Activated naive CD8-positive, alpha-beta T cell (primary cell): ENCODE data around the gene MALT1.

Experiments
- H3K27ac Mint-ChIP-seq: one replicate; pipeline ENCODE4 v1.8.0; 2021; ENCODE audit warnings: mixed read lengths
- H3K27me3 Mint-ChIP-seq: one replicate; pipeline ENCODE4 v1.8.0; 2021; ENCODE audit warnings: mixed read lengths
- H3K36me3 Mint-ChIP-seq: one replicate; pipeline ENCODE4 v1.8.0; 2021; ENCODE audit warnings: mixed read lengths
- H3K4me1 Mint-ChIP-seq: one replicate; pipeline ENCODE4 v1.8.0; 2021; ENCODE audit warnings: low read depth, mixed read lengths
- H3K4me3 Mint-ChIP-seq: one replicate; pipeline ENCODE4 v1.8.0; 2021; ENCODE audit warnings: mild to moderate bottlenecking, mixed read lengths
- H3K9me3 Mint-ChIP-seq: one replicate; pipeline ENCODE4 v1.8.0; 2021; ENCODE audit warnings: low read depth, mixed read lengths

MALT1 gene

GRCh38 chr18:58662118-58662517 is 9.1 kb upstream of the MALT1 start:
- Mint-ChIP-seq H3K4me1 (peaks cover 44% of the 10 kb centered on the region), H3K9me3 (no peaks in the 10 kb centered on the region), H3K36me3 (peaks cover 7% of the 10 kb centered on the region), H3K27ac (no peak overlapping the region), H3K4me3 (no peak overlapping the region), H3K27me3 (no peaks in the 10 kb centered on the region)

- Mint-ChIP-seq H3K4me1 (peaks cover 36% of the 10 kb centered on the region), H3K27ac (no peak overlapping the region), H3K36me3 (peaks cover 5% of the 10 kb centered on the region), H3K9me3 (peaks cover 4% of the 10 kb centered on the region), H3K27me3 (no peaks in the 10 kb centered on the region), H3K4me3 (no peak overlapping the region)
Observed at GRCh38 chr18:58666176-58666575, 5.1 kb upstream of the MALT1 start.

- peaks cover 4% of the 10 kb centered on the region for H3K9me3 Mint-ChIP-seq
- H3K27me3 Mint-ChIP-seq, result no peaks in the 10 kb centered on the region
- H3K4me1 Mint-ChIP-seq, result peaks cover 45% of the 10 kb centered on the region
- no peak overlapping the region for H3K4me3 Mint-ChIP-seq
- no peak overlapping the region for H3K27ac Mint-ChIP-seq
- peaks cover 5% of the 10 kb centered on the region for H3K36me3 Mint-ChIP-seq
Observed at GRCh38 chr18:58668211-58668610, 3.1 kb upstream of the MALT1 start.

- Mint-ChIP-seq H3K27ac (peak overlapping the region; percentile 35), H3K27me3 (no peaks in the 10 kb centered on the region), H3K36me3 (peaks cover 3% of the 10 kb centered on the region), H3K4me3 (peak overlapping the region; percentile 27), H3K9me3 (peaks cover 4% of the 10 kb centered on the region), H3K4me1 (peaks cover 52% of the 10 kb centered on the region)
Observed at GRCh38 chr18:58668897-58669296, 2.4 kb upstream of the MALT1 start.

- Mint-ChIP-seq H3K36me3 (no peaks in the 10 kb centered on the region), H3K27me3 (no peaks in the 10 kb centered on the region), H3K4me3 (peak overlapping the region; percentile 84), H3K4me1 (peaks cover 60% of the 10 kb centered on the region), H3K27ac (peak overlapping the region; percentile 68), H3K9me3 (peaks cover 4% of the 10 kb centered on the region)
Observed at GRCh38 chr18:58669731-58670378, 1.4 kb upstream of the MALT1 start.

- Mint-ChIP-seq H3K4me1 (peaks cover 64% of the 10 kb centered on the region), H3K36me3 (peaks cover under 1% of the 10 kb centered on the region), H3K27ac (peak overlapping the region; percentile 68), H3K4me3 (peak overlapping the region; percentile 84), H3K27me3 (no peaks in the 10 kb centered on the region), H3K9me3 (peaks cover 4% of the 10 kb centered on the region)
Observed at GRCh38 chr18:58670404-58671110, 708 bp upstream of the MALT1 start.

- peak overlapping the region; percentile 94 for H3K4me3 Mint-ChIP-seq
- peak overlapping the region; percentile 88 for H3K27ac Mint-ChIP-seq
- peaks cover 5% of the 10 kb centered on the region for H3K36me3 Mint-ChIP-seq
- peaks cover 72% of the 10 kb centered on the region for H3K4me1 Mint-ChIP-seq
- H3K27me3 Mint-ChIP-seq, result no peaks in the 10 kb centered on the region
- peaks cover 4% of the 10 kb centered on the region for H3K9me3 Mint-ChIP-seq
Observed at GRCh38 chr18:58671632-58672564, 633 bp downstream of the MALT1 start.

GRCh38 chr18:58674159-58674558 is 2.9 kb downstream of the MALT1 start:
- H3K9me3 Mint-ChIP-seq, result peaks cover 4% of the 10 kb centered on the region
- H3K27ac Mint-ChIP-seq, result peak overlapping the region; percentile 74
- peak overlapping the region; percentile 67 for H3K4me3 Mint-ChIP-seq
- peaks cover 83% of the 10 kb centered on the region for H3K4me1 Mint-ChIP-seq
- peaks cover 5% of the 10 kb centered on the region for H3K36me3 Mint-ChIP-seq
- no peaks in the 10 kb centered on the region for H3K27me3 Mint-ChIP-seq

- H3K27me3 Mint-ChIP-seq, result no peaks in the 10 kb centered on the region
- peaks cover 5% of the 10 kb centered on the region for H3K36me3 Mint-ChIP-seq
- H3K4me1 Mint-ChIP-seq, result peaks cover 80% of the 10 kb centered on the region
- H3K27ac Mint-ChIP-seq, result peak overlapping the region; percentile 74
- peak overlapping the region; percentile 67 for H3K4me3 Mint-ChIP-seq
- H3K9me3 Mint-ChIP-seq, result no peaks in the 10 kb centered on the region
Observed at GRCh38 chr18:58674863-58675472, 3.7 kb downstream of the MALT1 start.

- Mint-ChIP-seq H3K36me3 (peaks cover 8% of the 10 kb centered on the region), H3K27me3 (no peaks in the 10 kb centered on the region), H3K9me3 (no peaks in the 10 kb centered on the region), H3K4me1 (peaks cover 77% of the 10 kb centered on the region), H3K4me3 (peak overlapping the region; percentile 25), H3K27ac (peak overlapping the region; percentile 30)
Observed at GRCh38 chr18:58676270-58676669, 5.0 kb downstream of the MALT1 start.

- H3K4me1 Mint-ChIP-seq, result peaks cover 68% of the 10 kb centered on the region
- H3K4me3 Mint-ChIP-seq, result no peak overlapping the region
- H3K27ac Mint-ChIP-seq, result peak overlapping the region; percentile 70
- H3K9me3 Mint-ChIP-seq, result no peaks in the 10 kb centered on the region
- peaks cover 13% of the 10 kb centered on the region for H3K36me3 Mint-ChIP-seq
- H3K27me3 Mint-ChIP-seq, result no peaks in the 10 kb centered on the region
Observed at GRCh38 chr18:58682429-58683069, 11.3 kb downstream of the MALT1 start.

- Mint-ChIP-seq H3K9me3 (no peaks in the 10 kb centered on the region), H3K36me3 (peaks cover 24% of the 10 kb centered on the region), H3K4me1 (peaks cover 78% of the 10 kb centered on the region), H3K27me3 (no peaks in the 10 kb centered on the region), H3K4me3 (peak overlapping the region; percentile 84), H3K27ac (peak overlapping the region; percentile 95)
Observed at GRCh38 chr18:58687871-58688308, 16.6 kb downstream of the MALT1 start.

- Mint-ChIP-seq H3K27me3 (no peaks in the 10 kb centered on the region), H3K36me3 (peaks cover 24% of the 10 kb centered on the region), H3K4me1 (peaks cover 90% of the 10 kb centered on the region), H3K27ac (peak overlapping the region; percentile 64), H3K4me3 (peak overlapping the region; percentile 22), H3K9me3 (no peaks in the 10 kb centered on the region)
Observed at GRCh38 chr18:58690259-58690658, 19.0 kb downstream of the MALT1 start.

- H3K4me3 Mint-ChIP-seq, result peak overlapping the region; percentile 9
Observed at GRCh38 chr18:58691256-58691655, 20.0 kb downstream of the MALT1 start.

More at GRCh38 chr18:58691256-58691655, 20.0 kb downstream of the MALT1 start:
- Mint-ChIP-seq H3K27me3 (no peaks in the 10 kb centered on the region), H3K9me3 (no peaks in the 10 kb centered on the region), H3K4me1 (peaks cover 89% of the 10 kb centered on the region), H3K36me3 (peaks cover 32% of the 10 kb centered on the region), H3K27ac (peak overlapping the region; percentile 31)
